Stimulated activated CD4-positive, alpha-beta T cell treated with anti-CD3 and anti-CD28 coated beads, Interleukin-4, amount 100 ng/mL, for 48 hours (primary cell): ENCODE data around the gene NCEH1.
"Not testable (repeated sequence)": the region's sequence is repeated elsewhere in the genome, so short reads cannot be mapped to it uniquely, and the experiment has no call there.

Experiments
- DNase-seq, 2 donors: peaks; one replicate each; pipeline ENCODE4 v3.0.0-alpha.2; 2020; ENCODE audit warnings: low read depth in 2 of 2

Gene NCEH1

GRCh38 chr3:172612871-172613678 is 97.8 kb downstream of the NCEH1 start:
- no peak for DNase-seq

- DNase-seq, result no peak
Observed at GRCh38 chr3:172609750-172610149, 101.1 kb downstream of the NCEH1 start.

- DNase-seq, result no peak
Observed at GRCh38 chr3:172608575-172608974, 102.3 kb downstream of the NCEH1 start.

- DNase-seq, result no peak
Observed at GRCh38 chr3:172607305-172608121, 103.4 kb downstream of the NCEH1 start.

- DNase-seq, result no peak
Observed at GRCh38 chr3:172606021-172606420, 104.8 kb downstream of the NCEH1 start.

- DNase-seq, result no peak
Observed at GRCh38 chr3:172604895-172605646, 105.8 kb downstream of the NCEH1 start.

GRCh38 chr3:172601066-172601832 is 109.6 kb downstream of the NCEH1 start:
- DNase-seq, result no peak

DNA sequence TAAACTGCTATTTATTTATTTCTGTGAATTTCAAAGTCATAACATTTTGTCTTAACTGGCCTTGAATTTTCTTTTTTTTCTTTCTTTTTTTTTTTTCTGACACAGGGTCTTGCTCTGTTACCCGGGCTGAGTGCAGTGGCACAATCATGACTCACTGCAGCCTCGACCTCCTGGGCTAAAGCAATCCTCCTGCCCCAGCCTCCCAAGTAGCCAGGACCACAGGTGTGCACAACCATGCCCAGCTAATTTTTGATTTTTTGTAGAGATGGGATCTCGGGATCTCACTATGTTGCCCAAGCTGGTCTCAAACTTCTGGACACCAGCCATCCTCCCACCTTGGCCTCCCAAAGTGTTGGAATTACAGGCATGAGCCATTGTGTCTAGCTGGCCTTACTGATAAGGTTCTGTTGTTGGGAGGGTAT is 110.2 kb downstream of the NCEH1 start:
- no peak for DNase-seq

DNA sequence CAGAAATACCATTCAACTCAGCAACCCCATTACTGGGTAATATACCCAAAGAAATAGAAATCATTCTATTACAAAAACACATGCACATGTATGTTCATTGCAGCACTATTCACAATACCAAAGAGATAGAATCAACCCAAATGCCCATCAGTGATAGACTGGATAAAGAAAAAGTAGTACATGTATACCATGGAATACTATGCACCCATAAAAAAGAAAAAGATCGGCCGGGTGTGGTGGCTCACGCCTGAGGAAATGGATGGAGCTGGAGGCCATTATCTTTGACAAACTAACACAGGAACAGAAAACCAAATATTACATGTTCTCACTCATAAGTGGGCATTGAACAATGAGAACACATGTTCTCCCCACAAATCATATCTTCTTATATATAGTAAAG is 112.0 kb downstream of the NCEH1 start:
- no peak for DNase-seq

- no peak for DNase-seq
Observed at GRCh38 chr3:172596394-172596706, 114.5 kb downstream of the NCEH1 start.

- no peak for DNase-seq
Observed at GRCh38 chr3:172595664-172596393, 115.0 kb downstream of the NCEH1 start.

- DNase-seq, result not testable (repeated sequence)
Observed at GRCh38 chr3:172594900-172595663, 115.8 kb downstream of the NCEH1 start.

DNA sequence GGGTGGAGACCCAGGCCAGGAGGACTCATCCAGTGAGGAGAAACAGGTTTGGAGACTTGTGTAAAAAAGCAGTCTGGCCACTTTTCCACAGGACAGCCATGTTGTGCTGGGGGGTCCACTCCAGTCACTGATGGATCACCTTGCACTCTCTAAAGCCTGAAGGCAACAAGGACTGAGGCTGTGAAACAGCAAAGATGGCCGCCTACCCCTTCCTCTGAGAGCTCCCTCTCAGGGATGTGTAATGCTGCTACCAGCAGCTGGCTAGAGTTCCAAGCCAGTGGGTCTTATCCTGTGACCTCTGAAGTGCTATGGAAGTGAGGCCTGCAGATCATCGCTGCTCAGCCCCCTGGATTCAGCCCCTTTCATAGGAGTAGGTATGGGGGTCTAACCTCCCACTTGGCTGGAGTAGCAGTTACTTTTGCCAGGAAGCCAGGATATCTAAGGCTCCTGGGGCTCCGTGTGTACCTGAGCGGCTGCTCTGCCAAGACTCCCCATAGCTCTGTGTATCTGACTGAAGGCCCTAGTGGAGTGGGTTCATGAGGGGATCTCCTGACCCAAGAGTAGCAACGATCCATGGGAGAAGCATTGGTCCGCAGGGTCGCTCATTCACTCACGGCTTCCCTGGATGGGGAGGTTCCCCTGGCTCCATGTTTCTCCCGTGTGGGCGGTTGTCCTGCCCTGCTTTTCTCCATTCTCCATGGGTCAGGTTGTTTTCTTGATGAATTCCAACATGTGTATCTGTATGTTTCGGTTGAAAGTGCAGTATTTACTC is 117.8 kb downstream of the NCEH1 start:
- no peak for DNase-seq

DNA sequence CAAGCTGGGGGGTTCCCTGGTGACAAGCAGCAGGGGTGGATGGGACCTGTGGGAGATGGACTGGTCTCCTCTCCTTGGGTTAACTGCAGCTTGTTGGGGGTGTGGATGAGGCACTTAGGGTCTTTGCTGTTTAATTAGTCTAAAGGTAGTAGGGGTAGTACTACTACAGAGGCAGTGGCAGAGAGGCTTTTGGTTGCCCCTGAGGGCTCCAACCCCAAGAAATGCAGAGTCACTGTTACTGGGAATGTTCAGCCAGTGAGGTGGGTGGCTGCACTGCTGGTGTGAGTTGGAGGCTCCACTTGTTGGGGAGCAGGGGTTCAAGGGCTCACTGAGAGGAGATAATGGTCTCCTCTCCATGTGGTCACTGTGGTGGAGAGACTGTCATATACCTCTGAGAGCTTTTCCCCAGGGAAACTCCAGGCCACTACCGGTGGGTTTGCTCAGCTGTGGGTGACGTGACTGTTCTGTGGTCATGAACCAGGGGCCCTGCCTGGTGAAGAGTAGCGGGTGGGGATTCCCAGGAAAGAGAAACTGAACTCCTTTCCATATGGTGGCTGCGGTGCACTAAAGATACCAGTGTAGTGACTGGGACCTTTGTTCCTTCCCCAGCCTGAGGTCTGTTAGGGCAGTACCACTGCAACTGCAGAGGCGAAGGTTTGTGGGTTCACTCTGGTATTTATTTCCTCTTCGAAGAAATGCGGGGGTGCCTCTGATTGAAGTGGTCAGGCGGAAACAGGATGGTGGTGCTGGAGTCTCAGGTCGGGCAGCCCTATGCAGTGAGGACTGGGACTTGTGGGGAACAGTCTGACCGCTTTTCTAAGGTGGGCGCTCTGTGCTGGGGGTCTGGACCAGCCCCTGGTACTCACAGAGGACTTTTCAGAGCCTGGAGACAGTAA is 118.7 kb downstream of the NCEH1 start:
- peak; percentile 66 to 87 for DNase-seq

GRCh38 chr3:172591125-172591605 is 119.7 kb downstream of the NCEH1 start:
- DNase-seq, result no peak

DNA sequence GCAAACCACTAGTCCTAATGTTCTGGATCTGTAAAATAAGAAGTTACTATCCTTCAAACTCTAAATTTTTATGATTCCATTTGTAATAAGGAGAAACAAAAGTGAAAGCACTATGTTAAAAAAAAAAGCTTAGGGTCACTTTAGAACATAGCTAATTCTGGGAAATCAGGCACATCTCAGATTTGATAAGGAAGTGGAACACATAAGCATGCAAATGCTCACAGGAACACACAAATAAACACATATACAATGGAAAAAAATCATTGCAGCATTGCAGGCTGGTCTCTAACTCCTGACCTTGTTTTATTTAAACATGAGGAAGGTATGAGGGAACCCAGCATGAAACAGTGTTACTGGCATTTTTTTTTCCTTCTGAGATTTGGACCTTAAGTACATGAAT is 124.4 kb downstream of the NCEH1 start:
- no peak for DNase-seq

GRCh38 chr3:172585954-172586353 is 124.9 kb downstream of the NCEH1 start:
- no peak for DNase-seq

- DNase-seq, result no peak
Observed at GRCh38 chr3:172582712-172583111, 128.2 kb downstream of the NCEH1 start.
